MM.1S (cell line): ENCODE data around the gene SAMD13.

Experiments
- EZH2 ChIP-seq: fragments of 300-600 bp; sonication (generic); optimal IDR thresholded peaks from 2 replicates; pipeline ENCODE3; 2017; ENCODE audit warnings: low read depth, mild to moderate bottlenecking, antibody characterized with exemption, low read length, mixed read lengths
- EZH2phosphoT487 ChIP-seq: fragments of 300-600 bp; sonication (generic); IDR thresholded peaks from 2 replicates; pipeline ENCODE4 v1.6.1; 2018; ENCODE audit warnings: antibody characterized with exemption, low read length
- TF ChIP-seq, protein P1 (sequence below): fragments of 300-600 bp; sonication (generic); IDR thresholded peaks from 2 replicates; pipeline ENCODE4 v1.5.1; 2016; ENCODE audit warnings: antibody characterized with exemption, low read length, mixed read lengths

GRCh38 chr1:84368441-84368840 lies 66.9 kb downstream of the SAMD13 start:
- TF ChIP-seq, protein P1, sequence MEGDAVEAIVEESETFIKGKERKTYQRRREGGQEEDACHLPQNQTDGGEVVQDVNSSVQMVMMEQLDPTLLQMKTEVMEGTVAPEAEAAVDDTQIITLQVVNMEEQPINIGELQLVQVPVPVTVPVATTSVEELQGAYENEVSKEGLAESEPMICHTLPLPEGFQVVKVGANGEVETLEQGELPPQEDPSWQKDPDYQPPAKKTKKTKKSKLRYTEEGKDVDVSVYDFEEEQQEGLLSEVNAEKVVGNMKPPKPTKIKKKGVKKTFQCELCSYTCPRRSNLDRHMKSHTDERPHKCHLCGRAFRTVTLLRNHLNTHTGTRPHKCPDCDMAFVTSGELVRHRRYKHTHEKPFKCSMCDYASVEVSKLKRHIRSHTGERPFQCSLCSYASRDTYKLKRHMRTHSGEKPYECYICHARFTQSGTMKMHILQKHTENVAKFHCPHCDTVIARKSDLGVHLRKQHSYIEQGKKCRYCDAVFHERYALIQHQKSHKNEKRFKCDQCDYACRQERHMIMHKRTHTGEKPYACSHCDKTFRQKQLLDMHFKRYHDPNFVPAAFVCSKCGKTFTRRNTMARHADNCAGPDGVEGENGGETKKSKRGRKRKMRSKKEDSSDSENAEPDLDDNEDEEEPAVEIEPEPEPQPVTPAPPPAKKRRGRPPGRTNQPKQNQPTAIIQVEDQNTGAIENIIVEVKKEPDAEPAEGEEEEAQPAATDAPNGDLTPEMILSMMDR, result no peak
- no peak for TF ChIP-seq EZH2
- TF ChIP-seq EZH2phosphoT487, result no peak
